Endothelial cell of umbilical vein (primary cell): ENCODE data around the gene RPL31. TPM values are rescaled to one million over a fixed set of nuclear protein-coding genes. Genes with fewer than 3 reads are reported as not detected.

Source experiments
- BruUV-seq: library from RNA; stranded (reverse); fragments of 400-500 nt; replicated peaks from 2 replicates; lab custom pipeline; 2021; lab: Mats Ljungman, UMichigan
- CTCF ChIA-PET: fragments of 300-600, 350-600 bp; sonication (Branson Sonifier 250); formaldehyde crosslinking; loops from one replicate; lab custom pipeline; 2021; ENCODE audit warnings: antibody characterized with exemption, inconsistent platforms; lab: Charles Lee
- POLR2A ChIA-PET: fragments of 300-600, 350-600 bp; sonication (Branson Sonifier 250); formaldehyde crosslinking; loops from one replicate; lab custom pipeline; 2021; ENCODE audit warnings: antibody characterized with exemption, inconsistent platforms; lab: Charles Lee
- DNase-seq: peaks from one replicate; pipeline ENCODE4 v3.0.0-alpha.2; 2011; ENCODE audit warnings: low read depth, low spot score
- FAIRE-seq: peaks from 2 replicates; lab custom pipeline; 2011; peaks lifted over from hg19 to GRCh38; lab: Jason Lieb, UNC
- H2AFZ ChIP-seq: 2 replicates; pipeline ENCODE4 v1.6.0; 2012; ENCODE audit warnings: low read depth, low read length, control low read depth, inconsistent platforms
- H3K27ac ChIP-seq: 2 replicates; pipeline ENCODE4 v1.5.1; 2011; ENCODE audit warnings: low read depth, mild to moderate bottlenecking, control low read depth, low read length, moderate library complexity; ENCODE audit not compliant: insufficient read depth
- H3K27me3 ChIP-seq, 2 experiments: 2 replicates each; pipeline versions ENCODE4 v1.6.0 to v1.6.1; 2011; ENCODE audit warnings: low read length in 2 of 2, mixed read lengths in 1 of 2; ENCODE audit not compliant: control insufficient read depth in 2 of 2, insufficient read depth in 2 of 2
- H3K36me3 ChIP-seq, 2 experiments: 2 replicates in 1 of 2; 3 replicates in 1 of 2; pipeline ENCODE4 v1.5.1; 2011; ENCODE audit warnings: low read length in 2 of 2, mild to moderate bottlenecking in 1 of 2, moderate library complexity in 1 of 2; ENCODE audit not compliant: control insufficient read depth in 2 of 2, insufficient read depth in 2 of 2; ENCODE audit errors: extremely low read depth in 1 of 2
- H3K4me1 ChIP-seq: 3 replicates; pipeline ENCODE4 v1.5.1; 2011; ENCODE audit warnings: mild to moderate bottlenecking, low read length; ENCODE audit not compliant: control insufficient read depth, insufficient read depth; ENCODE audit errors: extremely low read depth
- H3K4me2 ChIP-seq: 2 replicates; pipeline ENCODE4 v1.6.1; 2011; ENCODE audit warnings: low read length, control low read depth, mixed read lengths; ENCODE audit not compliant: insufficient read depth
- H3K4me3 ChIP-seq, 3 experiments: fragments of 200-600 bp in 1 of 3; sonication (generic), shearing (Covaris generic) in 1 of 3; replicated peaks in 1 of 3; 2 replicates each; pipeline ENCODE4 v1.5.1; 2011 to 2016; ENCODE audit warnings: control low read depth in 3 of 3, low read length in 3 of 3, mild to moderate bottlenecking in 2 of 3, inconsistent platforms in 1 of 3, low read depth in 1 of 3, moderate library complexity in 1 of 3; ENCODE audit not compliant: insufficient read depth in 1 of 3
- H3K79me2 ChIP-seq: 2 replicates; pipeline ENCODE4 v1.6.0; 2012; ENCODE audit warnings: low read length, inconsistent platforms; ENCODE audit not compliant: control insufficient read depth, insufficient read depth
- H3K9ac ChIP-seq: replicated peaks from 2 replicates; pipeline ENCODE3; 2011; ENCODE audit warnings: low read length, control low read depth; ENCODE audit not compliant: insufficient read depth; ENCODE audit errors: extremely low read depth
- H3K9me1 ChIP-seq: replicated peaks from 3 replicates; pipeline ENCODE4 v1.6.0; 2011; ENCODE audit warnings: mild to moderate bottlenecking, low read length; ENCODE audit not compliant: control insufficient read depth, insufficient read depth; ENCODE audit errors: extremely low read depth
- H3K9me3 ChIP-seq: replicated peaks from 2 replicates; pipeline ENCODE4 v1.5.1; 2012; ENCODE audit warnings: low read length, inconsistent platforms; ENCODE audit not compliant: control insufficient read depth, insufficient read depth
- H4K20me1 ChIP-seq: replicated peaks from 2 replicates; pipeline ENCODE3; 2011; ENCODE audit warnings: mild to moderate bottlenecking, low read length; ENCODE audit not compliant: control insufficient read depth, insufficient read depth; ENCODE audit errors: extremely low read depth
- CTCF ChIP-seq, 2 donors: IDR thresholded peaks; 1 replicate in 1 of 2; 2 replicates in 1 of 2; pipeline ENCODE4 v1.5.1; 2011; ENCODE audit warnings: low read length in 2 of 2, mild to moderate bottlenecking in 2 of 2, moderate library complexity in 2 of 2, control low read depth in 1 of 2, inconsistent platforms in 1 of 2, low read depth in 1 of 2; ENCODE audit not compliant: insufficient read depth in 1 of 2; ENCODE audit errors: extremely low read depth in 1 of 2
- EZH2 ChIP-seq: IDR thresholded peaks from 2 replicates; pipeline ENCODE4 v1.6.1; 2012; ENCODE audit warnings: borderline replicate concordance, low read depth, mild to moderate bottlenecking, moderate library complexity, low read length, inconsistent platforms; ENCODE audit not compliant: severe bottlenecking
- FOS ChIP-seq: IDR thresholded peaks from 2 replicates; pipeline ENCODE4 v1.6.1; 2011; ENCODE audit warnings: mild to moderate bottlenecking, low read length, moderate library complexity, borderline replicate concordance; ENCODE audit not compliant: insufficient read depth
- GATA2 ChIP-seq: IDR thresholded peaks from 2 replicates; pipeline ENCODE4 v1.7.0; 2011; ENCODE audit warnings: low read depth, mild to moderate bottlenecking, moderate library complexity, mixed read lengths, low read length; ENCODE audit not compliant: insufficient read length, insufficient read depth
- JUN ChIP-seq: IDR thresholded peaks from 2 replicates; pipeline ENCODE4 v1.6.1; 2011; ENCODE audit warnings: borderline replicate concordance, low read depth; ENCODE audit not compliant: insufficient read length, insufficient read depth
- MYC ChIP-seq: IDR thresholded peaks from one replicate; pipeline ENCODE4 v1.6.1; 2011; ENCODE audit warnings: mild to moderate bottlenecking, low read depth, low read length
- POLR2A ChIP-seq: IDR thresholded peaks from 2 replicates; pipeline ENCODE4 v1.6.1; 2012; ENCODE audit warnings: low read depth, mild to moderate bottlenecking, control low read depth, low read length
- POLR2AphosphoS5 ChIP-seq: IDR thresholded peaks from 2 replicates; pipeline ENCODE4 v1.6.1; 2012; ENCODE audit warnings: low read depth, mild to moderate bottlenecking, control low read depth, low read length, moderate library complexity; ENCODE audit not compliant: insufficient read depth
- dilution Hi-C: fragments of 300-500 bp; cut with MboI; formaldehyde crosslinking; loops from one replicate; pipeline ENCODE4 v1.15.0; 2019; ENCODE audit warnings: low sequenced_read_pairs; ENCODE audit not compliant: extremely low pct_ligation_motif_present
- intact Hi-C: fragments of 100-400 bp; cut with micrococcal nuclease; formaldehyde crosslinking; loops from one replicate; pipeline ENCODE4 v1.10.0; 2022
- polyA plus RNA-seq, 4 experiments: library from polyadenylated mRNA; depleted of rRNA in 3 of 4; stranded (reverse) in 3 of 4; unstranded in 1 of 4; fragments of >200 nt; gene quantifications; 2 replicates each; pipeline versions ENCODE4 v1.2.1 to v1.2.3, GENCODE V29; 2011 to 2012; ENCODE audit warnings: missing spikeins in 1 of 4
- total RNA-seq: library from RNA; stranded (reverse); gene quantifications from 2 replicates; pipeline ENCODE4 v1.2.3, GENCODE V29; 2021
- TF ChIP-seq, protein P1 (sequence below): IDR thresholded peaks from 2 replicates; pipeline ENCODE4 v1.6.1; 2011; ENCODE audit not compliant: insufficient read depth, insufficient read length

Gene RPL31
- total and polyA plus RNA-seq, 2 donors (not counting 3 experiments of a cell fraction or from before 2014, with no cell fraction given) = 1,137 to 1,355 TPM

DNA sequence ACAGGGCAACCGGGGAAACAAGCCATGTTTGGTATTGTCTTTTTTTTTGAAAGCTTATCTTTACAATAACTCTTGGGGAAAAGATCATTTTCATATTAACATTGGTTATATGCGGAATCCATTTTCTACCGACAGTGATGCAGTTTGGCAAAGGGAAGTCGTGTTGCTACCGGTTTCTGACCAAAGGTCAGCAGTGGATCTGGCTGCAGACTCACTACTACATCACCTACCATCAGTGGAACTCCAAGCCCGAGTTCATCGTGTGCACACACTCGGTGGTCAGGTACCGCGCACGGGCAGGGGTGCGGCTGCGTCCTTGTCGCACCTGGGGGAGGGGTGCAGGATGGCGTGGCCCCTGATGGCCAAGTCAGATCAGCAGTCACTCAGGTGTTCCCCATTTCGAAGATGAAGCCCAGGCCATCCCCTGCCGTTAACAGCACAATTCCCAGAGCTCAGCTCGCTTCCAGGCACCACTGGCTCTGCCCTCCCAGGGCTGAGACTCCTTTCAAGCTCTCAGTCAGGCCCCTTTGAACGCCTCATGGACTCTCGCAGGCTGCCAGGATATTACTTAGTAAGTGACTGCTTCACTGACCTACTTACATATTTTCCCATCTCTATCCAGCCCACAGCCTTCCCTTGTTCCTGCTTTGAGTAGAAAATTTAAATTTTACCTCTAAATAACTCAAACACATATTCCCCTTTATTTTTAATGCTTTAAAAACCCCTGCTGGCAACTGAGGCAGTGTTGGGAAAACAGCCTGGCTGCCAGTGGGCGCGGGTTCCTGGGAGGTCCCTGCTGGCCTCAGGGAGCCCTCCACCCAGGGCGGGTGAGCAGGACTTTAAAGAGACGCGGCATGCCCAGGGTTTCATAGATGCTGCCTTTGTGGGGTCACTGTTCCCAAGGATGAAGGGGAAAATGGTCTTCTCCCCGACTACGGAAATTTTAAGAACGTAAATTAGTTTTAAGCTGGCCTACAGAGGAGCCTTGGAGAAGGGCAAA lies 33.6 kb upstream of the RPL31 start:
- H3K9me3 ChIP-seq = no peaks in the 10 kb centered on the region
- no peak overlapping the region for H3K4me3 ChIP-seq
- H3K4me1 ChIP-seq = no peaks in the 10 kb centered on the region
- peaks cover 3 to 37% of the 10 kb centered on the region in 2 experiments for H3K36me3 ChIP-seq
- H3K27me3 ChIP-seq = no peaks in the 10 kb centered on the region
- POLR2A ChIA-PET = no interaction called here
- no peak overlapping the region for H3K9ac ChIP-seq
- H3K79me2 ChIP-seq = no peaks in the 10 kb centered on the region
- H3K9me1 ChIP-seq = no peaks in the 10 kb centered on the region
- no peak overlapping the region for H2AFZ ChIP-seq
- FAIRE-seq (no peak), DNase-seq (no peak)
- BruUV-seq = no TSS peak
- no peak overlapping the region for H3K4me2 ChIP-seq
- TF ChIP-seq GATA2 (no peak), FOS (no peak), CTCF (IDR thresholded peaks at IDR 0.05; ENCODE audit: extremely low read depth in 1 of 2, insufficient read depth in 1 of 2, low read depth in 1 of 2, low read length in 2 of 2) (no peak), POLR2A (no peak), MYC (no peak), JUN (no peak), POLR2AphosphoS5 (no peak), EZH2 (no peak)
- TF ChIP-seq, protein P1, sequence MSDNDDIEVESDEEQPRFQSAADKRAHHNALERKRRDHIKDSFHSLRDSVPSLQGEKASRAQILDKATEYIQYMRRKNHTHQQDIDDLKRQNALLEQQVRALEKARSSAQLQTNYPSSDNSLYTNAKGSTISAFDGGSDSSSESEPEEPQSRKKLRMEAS = no peak
- H4K20me1 ChIP-seq = no peaks in the 10 kb centered on the region
- dilution Hi-C loops = no loop called here
- intact Hi-C loops = no loop called here
- CTCF ChIA-PET = no interaction called here
- no peak overlapping the region for H3K27ac ChIP-seq
